PFSK-1 (cell line): ENCODE data around the gene WDR45B.

Experiments
- SIN3A ChIP-seq: IDR thresholded peaks from 2 replicates; pipeline ENCODE4 v1.6.1; 2012; ENCODE audit warnings: mild to moderate bottlenecking, low read length, moderate library complexity, borderline replicate concordance; ENCODE audit not compliant: insufficient read depth
- TAF1 ChIP-seq: IDR thresholded peaks from 2 replicates; pipeline ENCODE4 v1.6.1; 2012; ENCODE audit warnings: low read length, control low read depth, borderline replicate concordance; ENCODE audit not compliant: insufficient read depth
- TF ChIP-seq, protein P1 (sequence below), 2 experiments: IDR thresholded peaks; 2 replicates each; pipeline versions ENCODE4 v1.6.1 to v1.8.0; 2011 to 2012; ENCODE audit warnings: low read depth in 2 of 2, low read length in 2 of 2, control low read depth in 1 of 2, inconsistent platforms in 1 of 2, mild to moderate bottlenecking in 1 of 2, moderate library complexity in 1 of 2; ENCODE audit not compliant: insufficient read depth in 1 of 2

DNA sequence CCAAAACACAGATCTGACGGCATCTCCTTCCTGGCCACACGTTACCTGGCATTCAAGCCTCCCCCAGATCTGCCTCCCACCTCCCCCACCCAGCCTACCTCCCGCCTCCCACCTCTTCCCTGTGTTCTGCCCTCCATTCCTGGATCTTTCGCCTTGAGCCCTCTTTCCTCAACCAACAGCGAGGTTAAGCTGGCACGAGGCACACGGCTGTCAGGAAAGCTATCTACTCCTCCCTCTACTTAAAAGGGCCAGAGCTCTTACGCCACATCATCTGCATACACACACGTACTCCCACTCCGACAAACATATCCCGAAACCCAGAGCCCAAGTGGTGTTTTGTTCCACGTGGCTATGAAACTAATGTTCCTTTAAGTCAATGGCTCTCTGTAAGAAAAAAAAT is 18.0 kb downstream of the WDR45B start:
- TF ChIP-seq, protein P1, sequence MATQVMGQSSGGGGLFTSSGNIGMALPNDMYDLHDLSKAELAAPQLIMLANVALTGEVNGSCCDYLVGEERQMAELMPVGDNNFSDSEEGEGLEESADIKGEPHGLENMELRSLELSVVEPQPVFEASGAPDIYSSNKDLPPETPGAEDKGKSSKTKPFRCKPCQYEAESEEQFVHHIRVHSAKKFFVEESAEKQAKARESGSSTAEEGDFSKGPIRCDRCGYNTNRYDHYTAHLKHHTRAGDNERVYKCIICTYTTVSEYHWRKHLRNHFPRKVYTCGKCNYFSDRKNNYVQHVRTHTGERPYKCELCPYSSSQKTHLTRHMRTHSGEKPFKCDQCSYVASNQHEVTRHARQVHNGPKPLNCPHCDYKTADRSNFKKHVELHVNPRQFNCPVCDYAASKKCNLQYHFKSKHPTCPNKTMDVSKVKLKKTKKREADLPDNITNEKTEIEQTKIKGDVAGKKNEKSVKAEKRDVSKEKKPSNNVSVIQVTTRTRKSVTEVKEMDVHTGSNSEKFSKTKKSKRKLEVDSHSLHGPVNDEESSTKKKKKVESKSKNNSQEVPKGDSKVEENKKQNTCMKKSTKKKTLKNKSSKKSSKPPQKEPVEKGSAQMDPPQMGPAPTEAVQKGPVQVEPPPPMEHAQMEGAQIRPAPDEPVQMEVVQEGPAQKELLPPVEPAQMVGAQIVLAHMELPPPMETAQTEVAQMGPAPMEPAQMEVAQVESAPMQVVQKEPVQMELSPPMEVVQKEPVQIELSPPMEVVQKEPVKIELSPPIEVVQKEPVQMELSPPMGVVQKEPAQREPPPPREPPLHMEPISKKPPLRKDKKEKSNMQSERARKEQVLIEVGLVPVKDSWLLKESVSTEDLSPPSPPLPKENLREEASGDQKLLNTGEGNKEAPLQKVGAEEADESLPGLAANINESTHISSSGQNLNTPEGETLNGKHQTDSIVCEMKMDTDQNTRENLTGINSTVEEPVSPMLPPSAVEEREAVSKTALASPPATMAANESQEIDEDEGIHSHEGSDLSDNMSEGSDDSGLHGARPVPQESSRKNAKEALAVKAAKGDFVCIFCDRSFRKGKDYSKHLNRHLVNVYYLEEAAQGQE (IDR thresholded peaks at IDR 0.05; ENCODE audit: insufficient read depth in 1 of 2, low read depth in 2 of 2, low read length in 2 of 2) = no peak
- TF ChIP-seq TAF1 (no peak), SIN3A (no peak)
